ENCODE measurements around the gene CCBE1.

CCBE1 gene

GRCh38 chr18:59607471-59607870, 89.8 kb downstream of the CCBE1 start:
- Mint-ChIP-seq H3K4me3 (no peak overlapping the region), H3K36me3 (no peaks in the 10 kb centered on the region), H3K4me1 (no peaks in the 10 kb centered on the region), H3K27me3 (no peaks in the 10 kb centered on the region), H3K9me3 (peaks cover 2% of the 10 kb centered on the region), H3K27ac (no peak overlapping the region)
- ATAC-seq: no peak

GRCh38 chr18:59607078-59607379, 90.2 kb downstream of the CCBE1 start:
- no peaks in the 10 kb centered on the region for H3K27me3 Mint-ChIP-seq
- H3K27ac Mint-ChIP-seq: no peak overlapping the region
- no peaks in the 10 kb centered on the region for H3K36me3 Mint-ChIP-seq
- no peaks in the 10 kb centered on the region for H3K4me1 Mint-ChIP-seq
- H3K9me3 Mint-ChIP-seq: peaks cover 2% of the 10 kb centered on the region
- ATAC-seq: no peak
- no peak overlapping the region for H3K4me3 Mint-ChIP-seq

- Mint-ChIP-seq H3K27me3 (no peaks in the 10 kb centered on the region), H3K27ac (no peak overlapping the region), H3K36me3 (no peaks in the 10 kb centered on the region), H3K4me1 (no peaks in the 10 kb centered on the region), H3K9me3 (peaks cover 3% of the 10 kb centered on the region), H3K4me3 (no peak overlapping the region)
- no peak for ATAC-seq
These were observed 90.8 kb downstream of the CCBE1 start for GRCh38 chr18:59606193-59607077.

- Mint-ChIP-seq H3K4me3 (no peak overlapping the region), H3K36me3 (no peaks in the 10 kb centered on the region), H3K27ac (no peak overlapping the region), H3K27me3 (no peaks in the 10 kb centered on the region), H3K9me3 (peaks cover 5% of the 10 kb centered on the region), H3K4me1 (no peaks in the 10 kb centered on the region)
- no peak for ATAC-seq
These were observed 91.5 kb downstream of the CCBE1 start for GRCh38 chr18:59605633-59606192.

GRCh38 chr18:59604877-59605276, 92.3 kb downstream of the CCBE1 start:
- ATAC-seq: no peak
- Mint-ChIP-seq H3K27ac (no peak overlapping the region), H3K27me3 (no peaks in the 10 kb centered on the region), H3K9me3 (peaks cover 8% of the 10 kb centered on the region), H3K4me3 (no peak overlapping the region), H3K36me3 (no peaks in the 10 kb centered on the region), H3K4me1 (no peaks in the 10 kb centered on the region)

- Mint-ChIP-seq H3K27me3 (no peaks in the 10 kb centered on the region), H3K36me3 (no peaks in the 10 kb centered on the region), H3K4me3 (no peak overlapping the region), H3K27ac (no peak overlapping the region), H3K4me1 (no peaks in the 10 kb centered on the region), H3K9me3 (peaks cover 5% of the 10 kb centered on the region)
- no peak for ATAC-seq
These were observed 100.2 kb downstream of the CCBE1 start for GRCh38 chr18:59597049-59597448.

GRCh38 chr18:59593291-59593717, 103.9 kb downstream of the CCBE1 start:
- Mint-ChIP-seq H3K36me3 (no peaks in the 10 kb centered on the region), H3K4me3 (no peak overlapping the region), H3K27me3 (no peaks in the 10 kb centered on the region), H3K9me3 (no peaks in the 10 kb centered on the region), H3K4me1 (no peaks in the 10 kb centered on the region), H3K27ac (no peak overlapping the region)
- ATAC-seq: no peak

- Mint-ChIP-seq H3K4me3 (no peak overlapping the region), H3K4me1 (no peaks in the 10 kb centered on the region), H3K9me3 (no peaks in the 10 kb centered on the region), H3K27ac (no peak overlapping the region), H3K36me3 (no peaks in the 10 kb centered on the region), H3K27me3 (no peaks in the 10 kb centered on the region)
- no peak for ATAC-seq
These were observed 104.6 kb downstream of the CCBE1 start for GRCh38 chr18:59592624-59593023.

GRCh38 chr18:59582395-59582794, 114.8 kb downstream of the CCBE1 start:
- no peaks in the 10 kb centered on the region for H3K9me3 Mint-ChIP-seq
- H3K4me3 Mint-ChIP-seq: no peak overlapping the region
- no peaks in the 10 kb centered on the region for H3K27me3 Mint-ChIP-seq
- no peaks in the 10 kb centered on the region for H3K36me3 Mint-ChIP-seq
- ATAC-seq: no peak
- no peaks in the 10 kb centered on the region for H3K4me1 Mint-ChIP-seq
- H3K27ac Mint-ChIP-seq: no peak overlapping the region

- no peaks in the 10 kb centered on the region for H3K9me3 Mint-ChIP-seq
- no peaks in the 10 kb centered on the region for H3K36me3 Mint-ChIP-seq
- H3K27me3 Mint-ChIP-seq: no peaks in the 10 kb centered on the region
- no peak for ATAC-seq
- H3K4me1 Mint-ChIP-seq: no peaks in the 10 kb centered on the region
- H3K27ac Mint-ChIP-seq: no peak overlapping the region
- H3K4me3 Mint-ChIP-seq: no peak overlapping the region
These were observed 117.7 kb downstream of the CCBE1 start for GRCh38 chr18:59579509-59579908.

- H3K4me3 Mint-ChIP-seq: no peak overlapping the region
- H3K27me3 Mint-ChIP-seq: no peaks in the 10 kb centered on the region
- H3K4me1 Mint-ChIP-seq: no peaks in the 10 kb centered on the region
- no peaks in the 10 kb centered on the region for H3K9me3 Mint-ChIP-seq
- H3K27ac Mint-ChIP-seq: no peak overlapping the region
- ATAC-seq: no peak
- no peaks in the 10 kb centered on the region for H3K36me3 Mint-ChIP-seq
These were observed 119.9 kb downstream of the CCBE1 start for GRCh38 chr18:59577386-59577655.

GRCh38 chr18:59576541-59577385, 120.5 kb downstream of the CCBE1 start:
- Mint-ChIP-seq H3K27ac (no peak overlapping the region), H3K4me1 (no peaks in the 10 kb centered on the region), H3K9me3 (no peaks in the 10 kb centered on the region), H3K4me3 (no peak overlapping the region), H3K36me3 (no peaks in the 10 kb centered on the region), H3K27me3 (no peaks in the 10 kb centered on the region)
- no peak for ATAC-seq

GRCh38 chr18:59575995-59576394, 121.2 kb downstream of the CCBE1 start:
- H3K27me3 Mint-ChIP-seq: no peaks in the 10 kb centered on the region
- no peak for ATAC-seq
- no peaks in the 10 kb centered on the region for H3K36me3 Mint-ChIP-seq
- no peak overlapping the region for H3K4me3 Mint-ChIP-seq
- H3K4me1 Mint-ChIP-seq: no peaks in the 10 kb centered on the region
- H3K9me3 Mint-ChIP-seq: no peaks in the 10 kb centered on the region
- H3K27ac Mint-ChIP-seq: no peak overlapping the region

- Mint-ChIP-seq H3K27me3 (peaks cover 9% of the 10 kb centered on the region), H3K4me1 (no peaks in the 10 kb centered on the region), H3K27ac (no peak overlapping the region), H3K36me3 (no peaks in the 10 kb centered on the region), H3K9me3 (no peaks in the 10 kb centered on the region), H3K4me3 (no peak overlapping the region)
- no peak for ATAC-seq
These were observed 123.3 kb downstream of the CCBE1 start for GRCh38 chr18:59573962-59574361.

GRCh38 chr18:59571902-59572301, 125.3 kb downstream of the CCBE1 start:
- H3K4me3 Mint-ChIP-seq: no peak overlapping the region
- H3K36me3 Mint-ChIP-seq: no peaks in the 10 kb centered on the region
- no peak for ATAC-seq
- H3K9me3 Mint-ChIP-seq: no peaks in the 10 kb centered on the region
- H3K4me1 Mint-ChIP-seq: no peaks in the 10 kb centered on the region
- no peak overlapping the region for H3K27ac Mint-ChIP-seq
- peaks cover 9% of the 10 kb centered on the region for H3K27me3 Mint-ChIP-seq

GRCh38 chr18:59570796-59571195, 126.4 kb downstream of the CCBE1 start:
- no peak for ATAC-seq
- no peaks in the 10 kb centered on the region for H3K4me1 Mint-ChIP-seq
- H3K9me3 Mint-ChIP-seq: no peaks in the 10 kb centered on the region
- no peaks in the 10 kb centered on the region for H3K36me3 Mint-ChIP-seq
- peaks cover 9% of the 10 kb centered on the region for H3K27me3 Mint-ChIP-seq
- H3K27ac Mint-ChIP-seq: no peak overlapping the region
- H3K4me3 Mint-ChIP-seq: no peak overlapping the region
